ENCODE measurements around the gene NUMB.

DNA sequence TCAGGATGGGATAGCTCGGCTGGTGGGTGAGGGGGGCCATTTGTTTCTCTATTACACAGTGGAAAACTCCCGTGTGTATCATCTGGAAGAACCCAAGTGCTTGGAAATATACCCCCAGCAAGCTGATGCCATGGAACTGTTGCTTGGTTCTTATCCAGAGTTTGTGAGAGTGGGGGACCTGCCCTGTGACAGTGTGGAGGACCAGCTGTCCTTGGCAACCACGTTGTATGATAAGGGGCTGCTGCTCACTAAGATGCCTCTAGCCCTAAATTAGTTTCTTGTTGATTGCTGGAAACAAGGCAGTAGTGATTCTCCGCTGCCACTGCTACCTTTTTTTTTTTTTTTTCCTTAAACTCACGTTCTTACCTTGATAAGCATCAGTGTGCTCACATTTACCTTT, 34.3 kb upstream of the NUMB start:
- TF ChIP-seq, protein P1, sequence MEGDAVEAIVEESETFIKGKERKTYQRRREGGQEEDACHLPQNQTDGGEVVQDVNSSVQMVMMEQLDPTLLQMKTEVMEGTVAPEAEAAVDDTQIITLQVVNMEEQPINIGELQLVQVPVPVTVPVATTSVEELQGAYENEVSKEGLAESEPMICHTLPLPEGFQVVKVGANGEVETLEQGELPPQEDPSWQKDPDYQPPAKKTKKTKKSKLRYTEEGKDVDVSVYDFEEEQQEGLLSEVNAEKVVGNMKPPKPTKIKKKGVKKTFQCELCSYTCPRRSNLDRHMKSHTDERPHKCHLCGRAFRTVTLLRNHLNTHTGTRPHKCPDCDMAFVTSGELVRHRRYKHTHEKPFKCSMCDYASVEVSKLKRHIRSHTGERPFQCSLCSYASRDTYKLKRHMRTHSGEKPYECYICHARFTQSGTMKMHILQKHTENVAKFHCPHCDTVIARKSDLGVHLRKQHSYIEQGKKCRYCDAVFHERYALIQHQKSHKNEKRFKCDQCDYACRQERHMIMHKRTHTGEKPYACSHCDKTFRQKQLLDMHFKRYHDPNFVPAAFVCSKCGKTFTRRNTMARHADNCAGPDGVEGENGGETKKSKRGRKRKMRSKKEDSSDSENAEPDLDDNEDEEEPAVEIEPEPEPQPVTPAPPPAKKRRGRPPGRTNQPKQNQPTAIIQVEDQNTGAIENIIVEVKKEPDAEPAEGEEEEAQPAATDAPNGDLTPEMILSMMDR (IDR thresholded peaks at IDR 0.05; ENCODE audit: low read depth, low read length, missing input control), result no peak
- no peak for TF ChIP-seq TAF1 (conservative IDR thresholded peaks at IDR 0.05)
- TF ChIP-seq RAD21 (IDR thresholded peaks at IDR 0.05), result no peak
- TF ChIP-seq SP1 (IDR thresholded peaks at IDR 0.05), result no peak
- TF ChIP-seq, protein P2, sequence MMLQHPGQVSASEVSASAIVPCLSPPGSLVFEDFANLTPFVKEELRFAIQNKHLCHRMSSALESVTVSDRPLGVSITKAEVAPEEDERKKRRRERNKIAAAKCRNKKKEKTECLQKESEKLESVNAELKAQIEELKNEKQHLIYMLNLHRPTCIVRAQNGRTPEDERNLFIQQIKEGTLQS (IDR thresholded peaks at IDR 0.05), result no peak
